GM23338 (cell line): Measurements from ENCODE around the gene LOXL4. TPM values are rescaled to one million over a fixed set of nuclear protein-coding genes. Genes with fewer than 3 reads are reported as not detected.

Source experiments
- ATAC-seq: fragments of 200-7000 bp; cut with Tn5 transposase; 3 replicates; pipeline ENCODE4 v1.9.1; 2020
- DNase-seq: peaks from one replicate; pipeline ENCODE4 v3.0.0-alpha.2; 2015; ENCODE audit warnings: low spot score
- H2AFZ ChIP-seq: fragments of 200-600 bp; sonication (generic); 2 replicates; pipeline ENCODE4 v1.8.0; 2016; ENCODE audit warnings: antibody characterized with exemption, mild to moderate bottlenecking, moderate library complexity
- H3F3A ChIP-seq: fragments of 200-600 bp; sonication (generic); replicated peaks from 2 replicates; pipeline ENCODE4 v1.8.0; 2017; ENCODE audit warnings: antibody characterized with exemption, mixed run types, low read depth
- H3K27ac ChIP-seq: fragments of 200-600 bp; sonication (generic); 2 replicates; pipeline ENCODE4 v1.6.1; 2016; ENCODE audit warnings: low read depth
- H3K27me3 ChIP-seq: fragments of 200-600 bp; sonication (generic); 2 replicates; pipeline ENCODE4 v1.8.0; 2016; ENCODE audit warnings: mild to moderate bottlenecking, mixed run types, moderate library complexity; ENCODE audit not compliant: insufficient read depth
- H3K36me3 ChIP-seq: fragments of 200-600 bp; sonication (generic); 2 replicates; pipeline ENCODE4 v1.8.0; 2016; ENCODE audit warnings: mild to moderate bottlenecking; ENCODE audit not compliant: insufficient read depth
- H3K4me1 ChIP-seq: fragments of 200-600 bp; sonication (generic); 2 replicates; pipeline ENCODE4 v1.8.0; 2016; ENCODE audit warnings: mild to moderate bottlenecking, moderate library complexity; ENCODE audit not compliant: insufficient read depth
- H3K4me2 ChIP-seq: fragments of 200-600 bp; sonication (generic); 2 replicates; pipeline ENCODE4 v1.7.1; 2017; ENCODE audit warnings: mixed run types
- H3K4me3 ChIP-seq: fragments of 200-600 bp; sonication (generic); 2 replicates; pipeline ENCODE4 v1.6.1; 2016; ENCODE audit warnings: mixed run types
- H3K79me2 ChIP-seq: fragments of 200-600 bp; sonication (generic); replicated peaks from 2 replicates; pipeline ENCODE4 v1.8.0; 2017; ENCODE audit warnings: mild to moderate bottlenecking; ENCODE audit not compliant: insufficient read depth
- H3K9me2 ChIP-seq: fragments of 200-600 bp; sonication (generic); 2 replicates; pipeline ENCODE4 v1.8.0; 2017; ENCODE audit not compliant: insufficient read depth
- H4K20me1 ChIP-seq: fragments of 200-600 bp; sonication (generic); replicated peaks from 2 replicates; pipeline ENCODE4 v1.8.0; 2017; ENCODE audit warnings: mild to moderate bottlenecking; ENCODE audit not compliant: insufficient read depth
- H3K27ac Mint-ChIP-seq: 2 replicates; pipeline ENCODE4 v1.8.0; 2020; ENCODE audit warnings: inconsistent platforms, mild to moderate bottlenecking, moderate library complexity, mixed read lengths
- H3K27me3 Mint-ChIP-seq: 3 replicates; pipeline ENCODE4 v1.8.0; 2022; ENCODE audit warnings: low read depth, mild to moderate bottlenecking, moderate library complexity, mixed read lengths, inconsistent platforms; ENCODE audit not compliant: insufficient read depth, poor library complexity
- H3K36me3 Mint-ChIP-seq: 3 replicates; pipeline ENCODE4 v1.8.0; 2021; ENCODE audit warnings: low read depth, mild to moderate bottlenecking, inconsistent platforms, moderate library complexity, mixed read lengths
- H3K4me1 Mint-ChIP-seq: 3 replicates; pipeline ENCODE4 v1.8.0; 2020; ENCODE audit warnings: mild to moderate bottlenecking, inconsistent platforms, mixed read lengths
- H3K4me3 Mint-ChIP-seq: 3 replicates; pipeline ENCODE4 v1.8.0; 2021; ENCODE audit warnings: moderate library complexity, mild to moderate bottlenecking, inconsistent platforms, mixed read lengths
- H3K9me3 Mint-ChIP-seq: 3 replicates; pipeline ENCODE4 v1.8.0; 2020; ENCODE audit warnings: moderate library complexity, mild to moderate bottlenecking, inconsistent platforms, mixed read lengths
- CREB1 ChIP-seq: fragments of 250-450 bp; sonication (Bioruptor Pico); IDR thresholded peaks from 2 replicates; pipeline ENCODE4 v1.5.0; 2020; ENCODE audit warnings: low read depth, mild to moderate bottlenecking, moderate library complexity
- CTCF ChIP-seq, 2 experiments: fragments of 200-600 bp in 1 of 2; sonication (generic) in 1 of 2; conservative IDR thresholded peaks; 2 replicates each; pipeline versions ENCODE4 v1.5.1 to v1.6.1; 2016 to 2017; ENCODE audit warnings: antibody characterized with exemption in 2 of 2, low read depth in 2 of 2, mild to moderate bottlenecking in 2 of 2, moderate library complexity in 1 of 2
- ETS1 ChIP-seq: IDR thresholded peaks from 2 replicates; pipeline ENCODE4 v1.6.1; 2016; ENCODE audit warnings: antibody characterized with exemption
- EZH2 ChIP-seq: fragments of 200-600 bp; sonication (generic); IDR thresholded peaks from one replicate; pipeline ENCODE4 v1.8.0; 2017; ENCODE audit warnings: antibody characterized with exemption, mild to moderate bottlenecking, low read depth; ENCODE audit not compliant: unreplicated experiment
- EZH2phosphoT487 ChIP-seq: fragments of 200-600 bp; sonication (generic); IDR thresholded peaks from one replicate; pipeline ENCODE4 v1.8.1; 2018; ENCODE audit warnings: antibody characterized with exemption; ENCODE audit not compliant: unreplicated experiment
- JUNB ChIP-seq: IDR thresholded peaks from one replicate; pipeline ENCODE4 v1.6.1; 2016; ENCODE audit warnings: antibody characterized with exemption; ENCODE audit not compliant: unreplicated experiment
- NANOG ChIP-seq: IDR thresholded peaks from 2 replicates; pipeline ENCODE4 v1.6.1; 2016; ENCODE audit warnings: antibody characterized with exemption, borderline replicate concordance
- POLR2AphosphoS5 ChIP-seq: IDR thresholded peaks from 2 replicates; pipeline ENCODE4 v1.6.1; 2016; ENCODE audit warnings: antibody characterized with exemption, low read depth
- STAT1 ChIP-seq: IDR thresholded peaks from one replicate; pipeline ENCODE4 v1.6.1; 2016; ENCODE audit warnings: antibody characterized with exemption; ENCODE audit not compliant: unreplicated experiment
- ZNF114 ChIP-seq: fragments of 250-450 bp; sonication (Bioruptor Pico); IDR thresholded peaks from 2 replicates; pipeline ENCODE4 v1.5.0; 2020; ENCODE audit warnings: mild to moderate bottlenecking, moderate library complexity
- ZNF331 ChIP-seq: fragments of 250-450 bp; sonication (Bioruptor Pico); IDR thresholded peaks from 2 replicates; pipeline ENCODE4 v1.5.0; 2020; ENCODE audit warnings: low read depth, mild to moderate bottlenecking, moderate library complexity
- ZNF462 ChIP-seq: fragments of 250-450 bp; sonication (Bioruptor Pico); IDR thresholded peaks from 2 replicates; pipeline ENCODE4 v1.5.0; 2020; ENCODE audit warnings: mild to moderate bottlenecking, moderate library complexity
- polyA plus RNA-seq: library from polyadenylated mRNA; unstranded; fragments of >200 nt; fragmentation: Nextera tagmentation; extraction: Ambion mirVana; gene quantifications from 2 replicates; pipeline ENCODE4 v1.2.1, GENCODE V29; 2016
- total RNA-seq: library from RNA; depleted of rRNA; stranded (reverse); fragments of >200 nt; shearing (Covaris generic); gene quantifications from 2 replicates; pipeline ENCODE4 v1.2.3, GENCODE V29; 2014
- TF ChIP-seq, protein P1 (sequence below): IDR thresholded peaks from one replicate; pipeline ENCODE4 v1.6.1; 2018; ENCODE audit warnings: antibody characterized with exemption; ENCODE audit not compliant: unreplicated experiment

LOXL4 gene
- total and polyA plus RNA-seq, 2 experiments from 2014 or later, result 0.21 to 0.38 TPM

DNA sequence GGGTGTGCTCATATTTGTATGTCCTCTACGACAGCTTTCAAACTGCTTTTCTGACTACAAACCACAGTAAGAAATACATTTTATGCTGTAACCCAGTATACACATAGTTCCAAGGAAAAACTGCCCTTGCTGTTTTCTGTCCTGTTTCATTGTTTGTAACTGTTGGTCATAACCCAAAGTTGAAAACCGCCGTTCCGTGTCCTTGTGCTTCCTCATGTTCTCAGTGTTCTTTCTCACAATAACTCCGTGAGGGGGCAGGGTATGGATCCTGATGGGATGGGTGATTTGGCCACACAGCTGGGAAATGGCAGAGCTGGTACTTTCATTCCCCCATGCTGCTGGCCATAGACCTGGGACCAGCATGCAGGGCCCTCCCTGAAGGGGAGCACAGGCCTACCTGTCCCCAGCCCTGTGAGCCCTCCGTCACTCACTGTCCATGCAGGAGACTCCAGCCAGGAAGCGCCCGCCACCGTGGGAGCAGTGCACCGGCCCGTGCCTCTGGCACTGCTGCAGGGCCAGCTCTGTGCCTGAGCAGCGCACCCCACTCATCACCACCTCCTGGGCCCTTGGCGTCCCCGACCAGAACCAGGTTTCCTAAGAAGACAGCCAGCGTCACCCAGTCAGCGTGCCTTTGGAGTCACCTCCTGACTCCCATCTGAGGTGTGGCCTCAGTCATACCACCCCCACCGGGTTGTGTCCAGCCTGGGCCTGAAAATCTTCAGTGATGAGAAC is 12.7 kb downstream of the LOXL4 start:
- peaks cover 3% of the 10 kb centered on the region for H3K27me3 Mint-ChIP-seq
- no peak overlapping the region for H3K4me2 ChIP-seq
- no peak overlapping the region for H3K4me3 Mint-ChIP-seq
- no peak overlapping the region for H2AFZ ChIP-seq
- H3F3A ChIP-seq, result no peaks in the 10 kb centered on the region
- H3K27me3 ChIP-seq, result no peaks in the 10 kb centered on the region
- DNase-seq, result no peak
- H3K9me3 Mint-ChIP-seq, result no peaks in the 10 kb centered on the region
- H3K4me1 Mint-ChIP-seq, result peaks cover 8% of the 10 kb centered on the region
- H4K20me1 ChIP-seq, result no peaks in the 10 kb centered on the region; the same call in 1 of the 2 replicates
- H3K36me3 ChIP-seq, result no peaks in the 10 kb centered on the region
- H3K36me3 Mint-ChIP-seq, result no peaks in the 10 kb centered on the region; the same call in 2 of the 3 replicates
- H3K4me3 ChIP-seq, result no peak overlapping the region
- ATAC-seq, result no peak
- no peaks in the 10 kb centered on the region for H3K79me2 ChIP-seq
- no peak overlapping the region for H3K27ac Mint-ChIP-seq
- H3K27ac ChIP-seq, result no peak overlapping the region
- TF ChIP-seq ETS1 (no peak), NANOG (no peak), CREB1 (CRISPR knock-in tag) (no peak), CTCF (conservative IDR thresholded peaks at IDR 0.05; ENCODE audit: low read depth in 2 of 2) (no peak), ZNF114 (CRISPR knock-in tag) (no peak), STAT1 (no peak), EZH2phosphoT487 (no peak), JUNB (no peak), EZH2 (no peak), ZNF462 (no peak), ZNF331 (CRISPR knock-in tag) (no peak), POLR2AphosphoS5 (no peak)
- TF ChIP-seq, protein P1, sequence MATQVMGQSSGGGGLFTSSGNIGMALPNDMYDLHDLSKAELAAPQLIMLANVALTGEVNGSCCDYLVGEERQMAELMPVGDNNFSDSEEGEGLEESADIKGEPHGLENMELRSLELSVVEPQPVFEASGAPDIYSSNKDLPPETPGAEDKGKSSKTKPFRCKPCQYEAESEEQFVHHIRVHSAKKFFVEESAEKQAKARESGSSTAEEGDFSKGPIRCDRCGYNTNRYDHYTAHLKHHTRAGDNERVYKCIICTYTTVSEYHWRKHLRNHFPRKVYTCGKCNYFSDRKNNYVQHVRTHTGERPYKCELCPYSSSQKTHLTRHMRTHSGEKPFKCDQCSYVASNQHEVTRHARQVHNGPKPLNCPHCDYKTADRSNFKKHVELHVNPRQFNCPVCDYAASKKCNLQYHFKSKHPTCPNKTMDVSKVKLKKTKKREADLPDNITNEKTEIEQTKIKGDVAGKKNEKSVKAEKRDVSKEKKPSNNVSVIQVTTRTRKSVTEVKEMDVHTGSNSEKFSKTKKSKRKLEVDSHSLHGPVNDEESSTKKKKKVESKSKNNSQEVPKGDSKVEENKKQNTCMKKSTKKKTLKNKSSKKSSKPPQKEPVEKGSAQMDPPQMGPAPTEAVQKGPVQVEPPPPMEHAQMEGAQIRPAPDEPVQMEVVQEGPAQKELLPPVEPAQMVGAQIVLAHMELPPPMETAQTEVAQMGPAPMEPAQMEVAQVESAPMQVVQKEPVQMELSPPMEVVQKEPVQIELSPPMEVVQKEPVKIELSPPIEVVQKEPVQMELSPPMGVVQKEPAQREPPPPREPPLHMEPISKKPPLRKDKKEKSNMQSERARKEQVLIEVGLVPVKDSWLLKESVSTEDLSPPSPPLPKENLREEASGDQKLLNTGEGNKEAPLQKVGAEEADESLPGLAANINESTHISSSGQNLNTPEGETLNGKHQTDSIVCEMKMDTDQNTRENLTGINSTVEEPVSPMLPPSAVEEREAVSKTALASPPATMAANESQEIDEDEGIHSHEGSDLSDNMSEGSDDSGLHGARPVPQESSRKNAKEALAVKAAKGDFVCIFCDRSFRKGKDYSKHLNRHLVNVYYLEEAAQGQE, result no peak
- no peaks in the 10 kb centered on the region for H3K4me1 ChIP-seq
- no peaks in the 10 kb centered on the region for H3K9me2 ChIP-seq
